Measurements from ENCODE around the gene NLRC3.

NLRC3 gene

GRCh38 chr16:3590736-3591435 is 13.7 kb upstream of the NLRC3 start:
- no peak for TF ChIP-seq CTCF (IDR thresholded peaks at IDR 0.05)

GRCh38 chr16:3589991-3590701 is 12.9 kb upstream of the NLRC3 start:
- no peak for TF ChIP-seq CTCF (IDR thresholded peaks at IDR 0.05)

GRCh38 chr16:3589441-3589921 is 12.3 kb upstream of the NLRC3 start:
- no peak for TF ChIP-seq CTCF (IDR thresholded peaks at IDR 0.05)

GRCh38 chr16:3589001-3589400 is 11.8 kb upstream of the NLRC3 start:
- no peak for TF ChIP-seq CTCF (IDR thresholded peaks at IDR 0.05)

- no peak for TF ChIP-seq CTCF (IDR thresholded peaks at IDR 0.05)
Measured at GRCh38 chr16:3587547-3588110, 10.4 kb upstream of the NLRC3 start.

- no peak for TF ChIP-seq CTCF (IDR thresholded peaks at IDR 0.05)
Measured at GRCh38 chr16:3584412-3584811, 7.2 kb upstream of the NLRC3 start.

- TF ChIP-seq CTCF (IDR thresholded peaks at IDR 0.05) = no peak
Measured at GRCh38 chr16:3583303-3584038, 6.3 kb upstream of the NLRC3 start.
